WTC11 (cell line): ENCODE measurements around the gene SLC7A6OS. TPM values are rescaled to one million over a fixed set of nuclear protein-coding genes. Genes with fewer than 3 reads are reported as not detected.
A peak's percentile ranks its signal among the peaks of the same experiment; 100 is the strongest.

Experiments
- ESRRA ChIP-seq: sonication (generic); formaldehyde crosslinking; IDR thresholded peaks from 2 replicates; pipeline ENCODE4 v1.8.1; 2022; ENCODE audit warnings: mild to moderate bottlenecking, missing genetic modification reagents, borderline replicate concordance
- FOXJ3 ChIP-seq: sonication (generic); formaldehyde crosslinking; IDR thresholded peaks from 2 replicates; pipeline ENCODE4 v1.9.0; 2021; ENCODE audit warnings: missing genetic modification reagents, mild to moderate bottlenecking, borderline replicate concordance
- JAZF1 ChIP-seq: fragments of 250-450 bp; sonication (Bioruptor Pico); IDR thresholded peaks from 2 replicates; pipeline ENCODE4 v1.9.0; 2021; ENCODE audit warnings: moderate library complexity, mild to moderate bottlenecking, inconsistent platforms
- JUN ChIP-seq: sonication (generic); formaldehyde crosslinking; IDR thresholded peaks from 2 replicates; pipeline ENCODE4 v1.8.0; 2023; ENCODE audit warnings: mild to moderate bottlenecking, missing genetic modification reagents
- MYBL2 ChIP-seq: sonication (generic); formaldehyde crosslinking; IDR thresholded peaks from 2 replicates; pipeline ENCODE4 v1.8.1; 2023; ENCODE audit warnings: mild to moderate bottlenecking, moderate library complexity, missing genetic modification reagents
- NFYB ChIP-seq: sonication (generic); formaldehyde crosslinking; conservative IDR thresholded peaks from 2 replicates; pipeline ENCODE4 v1.8.0; 2022; ENCODE audit warnings: low read depth, missing genetic modification reagents
- NR2C2 ChIP-seq: sonication (generic); formaldehyde crosslinking; IDR thresholded peaks from 2 replicates; pipeline ENCODE4 v1.8.0; 2022; ENCODE audit warnings: mild to moderate bottlenecking, missing genetic modification reagents
- PRRX2 ChIP-seq: fragments of 250-450 bp; sonication (Bioruptor Pico); IDR thresholded peaks from 2 replicates; pipeline ENCODE4 v1.8.0; 2021; ENCODE audit warnings: mild to moderate bottlenecking
- SOX15 ChIP-seq: fragments of 250-450 bp; sonication (Bioruptor Pico); IDR thresholded peaks from 2 replicates; pipeline ENCODE4 v1.9.0; 2021; ENCODE audit warnings: mild to moderate bottlenecking
- ZNF263 ChIP-seq: sonication (generic); formaldehyde crosslinking; IDR thresholded peaks from 2 replicates; pipeline ENCODE4 v1.8.1; 2022; ENCODE audit warnings: low read depth, mild to moderate bottlenecking, moderate library complexity, missing genetic modification reagents
- ZNF317 ChIP-seq: sonication (generic); formaldehyde crosslinking; IDR thresholded peaks from 2 replicates; pipeline ENCODE4 v1.8.1; 2023; ENCODE audit warnings: low read depth, mild to moderate bottlenecking, moderate library complexity, missing genetic modification reagents, borderline replicate concordance
- ZNF416 ChIP-seq: fragments of 250-450 bp; sonication (Bioruptor Pico); IDR thresholded peaks from 2 replicates; pipeline ENCODE4 v1.9.0; 2021; ENCODE audit warnings: mild to moderate bottlenecking, inconsistent platforms
- total RNA-seq: library from RNA; stranded (reverse); gene quantifications from 3 replicates; pipeline ENCODE4 v1.2.3, GENCODE V29; 2021
- TF ChIP-seq, protein P1 (sequence below): sonication (generic); formaldehyde crosslinking; IDR thresholded peaks from 2 replicates; pipeline ENCODE4 v1.8.1; 2022; ENCODE audit warnings: low read depth, mild to moderate bottlenecking, moderate library complexity, missing genetic modification reagents, borderline replicate concordance
- TF ChIP-seq, protein P2 (sequence below): sonication (generic); formaldehyde crosslinking; IDR thresholded peaks from 2 replicates; pipeline ENCODE4 v1.8.0; 2023; ENCODE audit warnings: mild to moderate bottlenecking, missing genetic modification reagents
- TF ChIP-seq, protein P3 (sequence below): fragments of 250-450 bp; sonication (Bioruptor Pico); IDR thresholded peaks from 2 replicates; pipeline ENCODE4 v1.9.0; 2021; ENCODE audit warnings: mild to moderate bottlenecking
- TF ChIP-seq, protein P4 (sequence below): sonication (generic); formaldehyde crosslinking; IDR thresholded peaks from 2 replicates; pipeline ENCODE4 v1.8.1; 2023; ENCODE audit warnings: mild to moderate bottlenecking, missing genetic modification reagents, borderline replicate concordance
- TF ChIP-seq, protein P5 (sequence below): sonication (generic); formaldehyde crosslinking; IDR thresholded peaks from 2 replicates; pipeline ENCODE4 v1.8.0; 2023; ENCODE audit warnings: missing genetic modification reagents
- TF ChIP-seq, protein P6 (sequence below): sonication (generic); formaldehyde crosslinking; IDR thresholded peaks from 2 replicates; pipeline ENCODE4 v1.8.1; 2023; ENCODE audit warnings: mild to moderate bottlenecking, missing genetic modification reagents, moderate library complexity
- TF ChIP-seq, protein P7 (sequence below): sonication (generic); formaldehyde crosslinking; IDR thresholded peaks from 2 replicates; pipeline ENCODE4 v1.8.0; 2023; ENCODE audit warnings: missing genetic modification reagents, mild to moderate bottlenecking, borderline replicate concordance
- TF ChIP-seq, protein P8 (sequence below): sonication (generic); formaldehyde crosslinking; IDR thresholded peaks from 2 replicates; pipeline ENCODE4 v1.8.0; 2022; ENCODE audit warnings: mild to moderate bottlenecking, missing genetic modification reagents
- TF ChIP-seq, protein P9 (sequence below): sonication (generic); formaldehyde crosslinking; IDR thresholded peaks from 2 replicates; pipeline ENCODE4 v1.8.1; 2023; ENCODE audit warnings: mild to moderate bottlenecking, missing genetic modification reagents

SLC7A6OS gene
- total RNA-seq, 1 experiment from 2014 or later: 22.6 TPM

DNA sequence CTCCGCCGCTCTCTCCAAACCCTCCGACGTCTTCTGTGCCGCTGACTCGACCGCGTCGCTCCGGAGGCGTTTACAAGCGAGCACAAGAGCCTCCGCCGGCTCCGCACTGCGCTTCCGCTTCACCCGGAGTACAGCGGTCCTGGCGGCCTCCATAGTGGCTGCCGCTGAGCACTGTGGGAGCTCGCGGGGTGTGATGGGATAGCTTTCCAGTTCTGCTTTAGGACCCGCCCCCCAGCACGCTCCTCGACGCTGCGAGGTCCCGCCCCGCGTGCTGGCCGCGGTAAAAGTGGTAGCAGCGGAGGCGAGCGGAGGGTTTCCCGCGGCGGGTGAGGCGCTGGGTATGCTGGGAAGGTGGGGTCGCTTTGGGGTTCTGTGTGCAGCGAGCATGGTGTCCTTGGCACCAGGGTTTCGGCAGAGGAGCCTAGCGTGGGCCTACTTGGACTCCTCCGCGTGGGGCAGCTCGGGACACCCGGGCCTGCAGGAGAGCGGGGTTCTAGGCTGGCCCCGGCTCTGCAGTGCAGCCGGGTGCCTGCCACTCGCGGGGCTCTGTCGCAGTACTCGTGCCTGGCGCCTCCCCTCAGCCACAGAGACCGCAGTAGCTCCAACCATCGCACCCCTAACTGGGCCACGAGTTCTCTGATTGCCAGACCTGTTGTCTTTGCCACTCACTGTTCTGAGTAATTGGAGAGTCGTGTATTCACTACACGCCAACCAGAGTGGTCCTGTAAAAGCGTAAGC, at the start of gene SLC7A6OS, which contains the start of gene PRMT7 (continued):
- TF ChIP-seq, protein P1, sequence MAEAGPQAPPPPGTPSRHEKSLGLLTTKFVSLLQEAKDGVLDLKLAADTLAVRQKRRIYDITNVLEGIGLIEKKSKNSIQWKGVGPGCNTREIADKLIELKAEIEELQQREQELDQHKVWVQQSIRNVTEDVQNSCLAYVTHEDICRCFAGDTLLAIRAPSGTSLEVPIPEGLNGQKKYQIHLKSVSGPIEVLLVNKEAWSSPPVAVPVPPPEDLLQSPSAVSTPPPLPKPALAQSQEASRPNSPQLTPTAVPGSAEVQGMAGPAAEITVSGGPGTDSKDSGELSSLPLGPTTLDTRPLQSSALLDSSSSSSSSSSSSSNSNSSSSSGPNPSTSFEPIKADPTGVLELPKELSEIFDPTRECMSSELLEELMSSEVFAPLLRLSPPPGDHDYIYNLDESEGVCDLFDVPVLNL (CRISPR knock-in tag): peak; percentile 64; the same call in 1 of the 2 replicates
- no peak; the same call in 1 of the 2 replicates for TF ChIP-seq NR2C2 (CRISPR knock-in tag)
- TF ChIP-seq ZNF263: no peak
- TF ChIP-seq, protein P2, sequence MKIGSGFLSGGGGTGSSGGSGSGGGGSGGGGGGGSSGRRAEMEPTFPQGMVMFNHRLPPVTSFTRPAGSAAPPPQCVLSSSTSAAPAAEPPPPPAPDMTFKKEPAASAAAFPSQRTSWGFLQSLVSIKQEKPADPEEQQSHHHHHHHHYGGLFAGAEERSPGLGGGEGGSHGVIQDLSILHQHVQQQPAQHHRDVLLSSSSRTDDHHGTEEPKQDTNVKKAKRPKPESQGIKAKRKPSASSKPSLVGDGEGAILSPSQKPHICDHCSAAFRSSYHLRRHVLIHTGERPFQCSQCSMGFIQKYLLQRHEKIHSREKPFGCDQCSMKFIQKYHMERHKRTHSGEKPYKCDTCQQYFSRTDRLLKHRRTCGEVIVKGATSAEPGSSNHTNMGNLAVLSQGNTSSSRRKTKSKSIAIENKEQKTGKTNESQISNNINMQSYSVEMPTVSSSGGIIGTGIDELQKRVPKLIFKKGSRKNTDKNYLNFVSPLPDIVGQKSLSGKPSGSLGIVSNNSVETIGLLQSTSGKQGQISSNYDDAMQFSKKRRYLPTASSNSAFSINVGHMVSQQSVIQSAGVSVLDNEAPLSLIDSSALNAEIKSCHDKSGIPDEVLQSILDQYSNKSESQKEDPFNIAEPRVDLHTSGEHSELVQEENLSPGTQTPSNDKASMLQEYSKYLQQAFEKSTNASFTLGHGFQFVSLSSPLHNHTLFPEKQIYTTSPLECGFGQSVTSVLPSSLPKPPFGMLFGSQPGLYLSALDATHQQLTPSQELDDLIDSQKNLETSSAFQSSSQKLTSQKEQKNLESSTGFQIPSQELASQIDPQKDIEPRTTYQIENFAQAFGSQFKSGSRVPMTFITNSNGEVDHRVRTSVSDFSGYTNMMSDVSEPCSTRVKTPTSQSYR (CRISPR knock-in tag): 0 out of 2 replicates have a peak, but pooled peaks have one; percentile 44
- TF ChIP-seq, protein P3, sequence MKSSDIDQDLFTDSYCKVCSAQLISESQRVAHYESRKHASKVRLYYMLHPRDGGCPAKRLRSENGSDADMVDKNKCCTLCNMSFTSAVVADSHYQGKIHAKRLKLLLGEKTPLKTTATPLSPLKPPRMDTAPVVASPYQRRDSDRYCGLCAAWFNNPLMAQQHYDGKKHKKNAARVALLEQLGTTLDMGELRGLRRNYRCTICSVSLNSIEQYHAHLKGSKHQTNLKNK (CRISPR knock-in tag): no peak
- TF ChIP-seq JAZF1 (CRISPR knock-in tag): no peak
- TF ChIP-seq PRRX2 (CRISPR knock-in tag): no peak
- 0 out of 2 replicates have a peak, but pooled peaks have one; percentile 56 for TF ChIP-seq ZNF416 (CRISPR knock-in tag)
- peak; percentile 89 for TF ChIP-seq JUN (CRISPR knock-in tag)
- no peak for TF ChIP-seq ESRRA (CRISPR knock-in tag)
- no peak for TF ChIP-seq SOX15
- TF ChIP-seq, protein P4, sequence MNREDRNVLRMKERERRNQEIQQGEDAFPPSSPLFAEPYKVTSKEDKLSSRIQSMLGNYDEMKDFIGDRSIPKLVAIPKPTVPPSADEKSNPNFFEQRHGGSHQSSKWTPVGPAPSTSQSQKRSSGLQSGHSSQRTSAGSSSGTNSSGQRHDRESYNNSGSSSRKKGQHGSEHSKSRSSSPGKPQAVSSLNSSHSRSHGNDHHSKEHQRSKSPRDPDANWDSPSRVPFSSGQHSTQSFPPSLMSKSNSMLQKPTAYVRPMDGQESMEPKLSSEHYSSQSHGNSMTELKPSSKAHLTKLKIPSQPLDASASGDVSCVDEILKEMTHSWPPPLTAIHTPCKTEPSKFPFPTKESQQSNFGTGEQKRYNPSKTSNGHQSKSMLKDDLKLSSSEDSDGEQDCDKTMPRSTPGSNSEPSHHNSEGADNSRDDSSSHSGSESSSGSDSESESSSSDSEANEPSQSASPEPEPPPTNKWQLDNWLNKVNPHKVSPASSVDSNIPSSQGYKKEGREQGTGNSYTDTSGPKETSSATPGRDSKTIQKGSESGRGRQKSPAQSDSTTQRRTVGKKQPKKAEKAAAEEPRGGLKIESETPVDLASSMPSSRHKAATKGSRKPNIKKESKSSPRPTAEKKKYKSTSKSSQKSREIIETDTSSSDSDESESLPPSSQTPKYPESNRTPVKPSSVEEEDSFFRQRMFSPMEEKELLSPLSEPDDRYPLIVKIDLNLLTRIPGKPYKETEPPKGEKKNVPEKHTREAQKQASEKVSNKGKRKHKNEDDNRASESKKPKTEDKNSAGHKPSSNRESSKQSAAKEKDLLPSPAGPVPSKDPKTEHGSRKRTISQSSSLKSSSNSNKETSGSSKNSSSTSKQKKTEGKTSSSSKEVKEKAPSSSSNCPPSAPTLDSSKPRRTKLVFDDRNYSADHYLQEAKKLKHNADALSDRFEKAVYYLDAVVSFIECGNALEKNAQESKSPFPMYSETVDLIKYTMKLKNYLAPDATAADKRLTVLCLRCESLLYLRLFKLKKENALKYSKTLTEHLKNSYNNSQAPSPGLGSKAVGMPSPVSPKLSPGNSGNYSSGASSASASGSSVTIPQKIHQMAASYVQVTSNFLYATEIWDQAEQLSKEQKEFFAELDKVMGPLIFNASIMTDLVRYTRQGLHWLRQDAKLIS (CRISPR knock-in tag): peak; percentile 79
- TF ChIP-seq FOXJ3 (CRISPR knock-in tag): peak; percentile 76; the same call in 1 of the 2 replicates
- 0 out of 2 replicates have a peak, but pooled peaks have one; percentile 33 for TF ChIP-seq ZNF317 (CRISPR knock-in tag)
- TF ChIP-seq, protein P5, sequence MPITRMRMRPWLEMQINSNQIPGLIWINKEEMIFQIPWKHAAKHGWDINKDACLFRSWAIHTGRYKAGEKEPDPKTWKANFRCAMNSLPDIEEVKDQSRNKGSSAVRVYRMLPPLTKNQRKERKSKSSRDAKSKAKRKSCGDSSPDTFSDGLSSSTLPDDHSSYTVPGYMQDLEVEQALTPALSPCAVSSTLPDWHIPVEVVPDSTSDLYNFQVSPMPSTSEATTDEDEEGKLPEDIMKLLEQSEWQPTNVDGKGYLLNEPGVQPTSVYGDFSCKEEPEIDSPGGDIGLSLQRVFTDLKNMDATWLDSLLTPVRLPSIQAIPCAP (CRISPR knock-in tag): no peak; the same call in 1 of the 2 replicates
- TF ChIP-seq, protein P6, sequence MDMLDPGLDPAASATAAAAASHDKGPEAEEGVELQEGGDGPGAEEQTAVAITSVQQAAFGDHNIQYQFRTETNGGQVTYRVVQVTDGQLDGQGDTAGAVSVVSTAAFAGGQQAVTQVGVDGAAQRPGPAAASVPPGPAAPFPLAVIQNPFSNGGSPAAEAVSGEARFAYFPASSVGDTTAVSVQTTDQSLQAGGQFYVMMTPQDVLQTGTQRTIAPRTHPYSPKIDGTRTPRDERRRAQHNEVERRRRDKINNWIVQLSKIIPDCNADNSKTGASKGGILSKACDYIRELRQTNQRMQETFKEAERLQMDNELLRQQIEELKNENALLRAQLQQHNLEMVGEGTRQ: peak; percentile 53; the same call in 1 of the 2 replicates
- TF ChIP-seq MYBL2: peak; percentile 90
- TF ChIP-seq, protein P7, sequence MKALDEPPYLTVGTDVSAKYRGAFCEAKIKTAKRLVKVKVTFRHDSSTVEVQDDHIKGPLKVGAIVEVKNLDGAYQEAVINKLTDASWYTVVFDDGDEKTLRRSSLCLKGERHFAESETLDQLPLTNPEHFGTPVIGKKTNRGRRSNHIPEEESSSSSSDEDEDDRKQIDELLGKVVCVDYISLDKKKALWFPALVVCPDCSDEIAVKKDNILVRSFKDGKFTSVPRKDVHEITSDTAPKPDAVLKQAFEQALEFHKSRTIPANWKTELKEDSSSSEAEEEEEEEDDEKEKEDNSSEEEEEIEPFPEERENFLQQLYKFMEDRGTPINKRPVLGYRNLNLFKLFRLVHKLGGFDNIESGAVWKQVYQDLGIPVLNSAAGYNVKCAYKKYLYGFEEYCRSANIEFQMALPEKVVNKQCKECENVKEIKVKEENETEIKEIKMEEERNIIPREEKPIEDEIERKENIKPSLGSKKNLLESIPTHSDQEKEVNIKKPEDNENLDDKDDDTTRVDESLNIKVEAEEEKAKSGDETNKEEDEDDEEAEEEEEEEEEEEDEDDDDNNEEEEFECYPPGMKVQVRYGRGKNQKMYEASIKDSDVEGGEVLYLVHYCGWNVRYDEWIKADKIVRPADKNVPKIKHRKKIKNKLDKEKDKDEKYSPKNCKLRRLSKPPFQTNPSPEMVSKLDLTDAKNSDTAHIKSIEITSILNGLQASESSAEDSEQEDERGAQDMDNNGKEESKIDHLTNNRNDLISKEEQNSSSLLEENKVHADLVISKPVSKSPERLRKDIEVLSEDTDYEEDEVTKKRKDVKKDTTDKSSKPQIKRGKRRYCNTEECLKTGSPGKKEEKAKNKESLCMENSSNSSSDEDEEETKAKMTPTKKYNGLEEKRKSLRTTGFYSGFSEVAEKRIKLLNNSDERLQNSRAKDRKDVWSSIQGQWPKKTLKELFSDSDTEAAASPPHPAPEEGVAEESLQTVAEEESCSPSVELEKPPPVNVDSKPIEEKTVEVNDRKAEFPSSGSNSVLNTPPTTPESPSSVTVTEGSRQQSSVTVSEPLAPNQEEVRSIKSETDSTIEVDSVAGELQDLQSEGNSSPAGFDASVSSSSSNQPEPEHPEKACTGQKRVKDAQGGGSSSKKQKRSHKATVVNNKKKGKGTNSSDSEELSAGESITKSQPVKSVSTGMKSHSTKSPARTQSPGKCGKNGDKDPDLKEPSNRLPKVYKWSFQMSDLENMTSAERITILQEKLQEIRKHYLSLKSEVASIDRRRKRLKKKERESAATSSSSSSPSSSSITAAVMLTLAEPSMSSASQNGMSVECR (CRISPR knock-in tag): peak; percentile 97
- peak; percentile 31 for TF ChIP-seq NFYB (CRISPR knock-in tag)
- TF ChIP-seq, protein P8, sequence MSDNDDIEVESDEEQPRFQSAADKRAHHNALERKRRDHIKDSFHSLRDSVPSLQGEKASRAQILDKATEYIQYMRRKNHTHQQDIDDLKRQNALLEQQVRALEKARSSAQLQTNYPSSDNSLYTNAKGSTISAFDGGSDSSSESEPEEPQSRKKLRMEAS (CRISPR knock-in tag): peak; percentile 97
- TF ChIP-seq, protein P9, sequence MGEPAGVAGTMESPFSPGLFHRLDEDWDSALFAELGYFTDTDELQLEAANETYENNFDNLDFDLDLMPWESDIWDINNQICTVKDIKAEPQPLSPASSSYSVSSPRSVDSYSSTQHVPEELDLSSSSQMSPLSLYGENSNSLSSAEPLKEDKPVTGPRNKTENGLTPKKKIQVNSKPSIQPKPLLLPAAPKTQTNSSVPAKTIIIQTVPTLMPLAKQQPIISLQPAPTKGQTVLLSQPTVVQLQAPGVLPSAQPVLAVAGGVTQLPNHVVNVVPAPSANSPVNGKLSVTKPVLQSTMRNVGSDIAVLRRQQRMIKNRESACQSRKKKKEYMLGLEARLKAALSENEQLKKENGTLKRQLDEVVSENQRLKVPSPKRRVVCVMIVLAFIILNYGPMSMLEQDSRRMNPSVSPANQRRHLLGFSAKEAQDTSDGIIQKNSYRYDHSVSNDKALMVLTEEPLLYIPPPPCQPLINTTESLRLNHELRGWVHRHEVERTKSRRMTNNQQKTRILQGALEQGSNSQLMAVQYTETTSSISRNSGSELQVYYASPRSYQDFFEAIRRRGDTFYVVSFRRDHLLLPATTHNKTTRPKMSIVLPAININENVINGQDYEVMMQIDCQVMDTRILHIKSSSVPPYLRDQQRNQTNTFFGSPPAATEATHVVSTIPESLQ: no peak
